SH-SY5Y (cell line): ENCODE results near the gene BSN.

Experiments used
- GATA2 ChIP-seq: IDR thresholded peaks from 2 replicates; pipeline ENCODE4 v1.6.1; 2011; ENCODE audit warnings: mild to moderate bottlenecking, low read depth, low read length
- GATA3 ChIP-seq: IDR thresholded peaks from 2 replicates; pipeline ENCODE4 v1.6.1; 2011; ENCODE audit warnings: low read depth, mild to moderate bottlenecking, low read length, moderate library complexity

DNA sequence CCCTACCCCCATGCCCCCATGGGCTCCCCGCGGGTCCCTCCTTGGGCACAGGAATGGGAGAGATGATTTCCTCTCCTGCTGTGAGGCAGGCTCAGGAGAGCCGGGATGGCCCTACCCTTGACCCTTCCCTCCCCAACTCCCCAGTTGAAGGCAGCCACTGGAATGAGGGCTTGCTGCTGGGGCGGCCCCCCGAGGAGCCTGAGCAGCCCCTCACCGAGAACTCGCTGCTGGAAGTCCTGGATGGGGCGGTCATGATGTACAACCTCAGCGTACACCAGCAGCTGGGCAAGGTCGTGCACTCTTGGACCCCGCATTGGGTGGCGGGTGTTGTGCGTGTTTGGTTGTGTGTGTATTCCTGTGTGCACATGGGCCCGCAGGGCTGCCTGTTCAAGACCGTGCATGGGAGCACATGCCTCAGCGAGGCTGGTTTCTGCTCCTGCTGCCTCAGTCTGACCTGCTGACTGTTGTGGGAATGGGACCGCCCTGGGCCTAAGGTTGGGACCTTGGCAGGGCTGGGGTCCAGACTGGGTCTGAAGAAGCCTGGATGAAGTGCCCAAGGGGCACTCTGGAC is 151.2 kb downstream of the BSN start:
- TF ChIP-seq GATA2 (no peak), GATA3 (no peak)
